B cell (primary cell): ENCODE results near the gene PADI4. TPM values are rescaled to one million over a fixed set of nuclear protein-coding genes. Genes with fewer than 3 reads are reported as not detected.

Experiments used
- ATAC-seq: fragments of 200-7000 bp; cut with Tn5 transposase; one replicate; pipeline ENCODE4 v1.10.0; 2021; ENCODE audit warnings: low read depth, mild to moderate bottlenecking, moderate number of reproducible peaks, moderate library complexity
- CTCF ChIA-PET: fragments of 350-600 bp; sonication (Branson Sonifier 250); formaldehyde crosslinking; loops from one replicate; lab custom pipeline; 2021; ENCODE audit warnings: antibody characterized with exemption, inconsistent platforms; lab: Charles Lee
- POLR2A ChIA-PET: fragments of 350-600 bp; sonication (Branson Sonifier 250); formaldehyde crosslinking; loops from one replicate; lab custom pipeline; 2021; ENCODE audit warnings: antibody characterized with exemption; lab: Charles Lee
- DNase-seq: peaks from one replicate; pipeline ENCODE4 v3.0.0; 2013
- H2AFZ ChIP-seq: 2 replicates; pipeline ENCODE4 v1.6.1; 2012; ENCODE audit warnings: mild to moderate bottlenecking, low read depth, low read length; ENCODE audit not compliant: insufficient read depth, poor library complexity, severe bottlenecking
- H3K27ac ChIP-seq, 2 donors: 1 replicate in 1 of 2; 2 replicates in 1 of 2; pipeline ENCODE4 v1.5.1; 2012 to 2013; ENCODE audit warnings: low read length in 2 of 2, mild to moderate bottlenecking in 2 of 2, moderate library complexity in 1 of 2
- H3K27me3 ChIP-seq, 4 experiments: fragments of 200-600 bp in 1 of 4; sonication (generic) in 1 of 4; replicated peaks in 1 of 4; 1 replicate in 2 of 4; 2 replicates in 2 of 4; pipeline versions ENCODE4 v1.6.1 to v1.7.0; 2013 to 2016; ENCODE audit warnings: low read length in 3 of 4, mild to moderate bottlenecking in 2 of 4, mixed read lengths in 1 of 4, moderate library complexity in 1 of 4; ENCODE audit not compliant: insufficient read depth in 4 of 4, control insufficient read depth in 3 of 4; ENCODE audit errors: control extremely low read depth in 1 of 4
- H3K36me3 ChIP-seq, 2 experiments: replicated peaks in 1 of 2; 1 replicate in 1 of 2; 2 replicates in 1 of 2; pipeline versions ENCODE4 v1.6.1 to v1.7.1; 2013; ENCODE audit warnings: low read length in 1 of 2; ENCODE audit not compliant: insufficient read depth in 2 of 2, control insufficient read depth in 1 of 2; ENCODE audit errors: control extremely low read depth in 1 of 2, extremely low read depth in 1 of 2
- H3K4me1 ChIP-seq, 2 donors: fragments of 200-600 bp in 1 of 2; sonication (generic) in 1 of 2; 1 replicate in 1 of 2; 2 replicates in 1 of 2; pipeline versions ENCODE4 v1.5.1 to v1.6.1; 2013 to 2017; ENCODE audit warnings: low read length in 2 of 2; ENCODE audit not compliant: control insufficient read depth in 2 of 2, insufficient read depth in 2 of 2
- H3K4me2 ChIP-seq: replicated peaks from 2 replicates; pipeline ENCODE3; 2012; ENCODE audit warnings: mild to moderate bottlenecking, low read depth, low read length; ENCODE audit not compliant: poor library complexity, severe bottlenecking
- H3K4me3 ChIP-seq, 5 experiments: fragments of 200-600 bp in 1 of 5; sonication (generic) in 1 of 5; 1 replicate in 3 of 5; 2 replicates in 2 of 5; pipeline versions ENCODE4 v1.5.1 to v1.7.0; 2011 to 2016; ENCODE audit warnings: low read length in 4 of 5, mild to moderate bottlenecking in 4 of 5, low read depth in 2 of 5, control low read depth in 1 of 5, moderate library complexity in 1 of 5; ENCODE audit not compliant: insufficient read depth in 1 of 5; ENCODE audit errors: control extremely low read depth in 1 of 5, extremely low read depth in 1 of 5
- H3K79me2 ChIP-seq: fragments of 200-600 bp; sonication (generic); one replicate; pipeline ENCODE4 v1.6.0; 2016; ENCODE audit warnings: low read length; ENCODE audit not compliant: control insufficient read depth, insufficient read depth
- H3K9ac ChIP-seq: fragments of 200-600 bp; sonication (generic); 2 replicates; pipeline ENCODE4 v1.6.1; 2017; ENCODE audit warnings: mild to moderate bottlenecking, low read length, moderate library complexity
- H3K9me3 ChIP-seq, 3 donors: one replicate each; pipeline versions ENCODE4 v1.6.1 to v1.7.1; 2013; ENCODE audit warnings: low read length in 2 of 3; ENCODE audit not compliant: control insufficient read depth in 2 of 3, insufficient read depth in 1 of 3; ENCODE audit errors: control extremely low read depth in 1 of 3
- H4K20me1 ChIP-seq: 2 replicates; pipeline ENCODE4 v1.6.0; 2012; ENCODE audit warnings: mild to moderate bottlenecking, low read length; ENCODE audit not compliant: insufficient read depth, control insufficient read depth, poor library complexity, severe bottlenecking
- H3K27ac Mint-ChIP-seq: one replicate; pipeline ENCODE4 v1.8.0; 2021; ENCODE audit warnings: mixed read lengths
- H3K27me3 Mint-ChIP-seq: one replicate; pipeline ENCODE4 v1.8.0; 2021; ENCODE audit warnings: mixed read lengths
- H3K4me1 Mint-ChIP-seq: one replicate; pipeline ENCODE4 v1.8.0; 2021; ENCODE audit warnings: mixed read lengths
- H3K4me3 Mint-ChIP-seq: one replicate; pipeline ENCODE4 v1.8.0; 2021; ENCODE audit warnings: mixed read lengths
- H3K9me3 Mint-ChIP-seq: one replicate; pipeline ENCODE4 v1.8.0; 2022; ENCODE audit warnings: mixed read lengths; ENCODE audit not compliant: insufficient read depth
- EZH2 ChIP-seq: IDR thresholded peaks from 2 replicates; pipeline ENCODE4 v1.6.1; 2012; ENCODE audit warnings: borderline replicate concordance, low read depth, mild to moderate bottlenecking, moderate library complexity, low read length; ENCODE audit not compliant: insufficient read depth, poor library complexity, severe bottlenecking
- WGBS: methylation state at CpG from one replicate; pipeline ENCODE4 v1.1.5; 2013; ENCODE audit warnings: missing lambda C conversion rate; ENCODE audit not compliant: insufficient coverage; 5-methylcytosine and 5-hydroxymethylcytosine counted together
- intact Hi-C: fragments of 100-400 bp; cut with micrococcal nuclease; formaldehyde crosslinking; loops from one replicate; pipeline ENCODE4 v1.10.0; 2022
- polyA plus RNA-seq: library from polyadenylated mRNA; depleted of rRNA; stranded (reverse); fragments of >200 nt; gene quantifications from 2 replicates; pipeline ENCODE4 v1.2.3, GENCODE V29; 2012
- total RNA-seq, 2 donors: library from RNA; stranded (reverse); fragments of 120-200 nt in 1 of 2; gene quantifications; 1 replicate in 1 of 2; 2 replicates in 1 of 2; pipeline versions ENCODE4 v1.2.3 to v1.2.4, GENCODE V29; 2013 to 2022
- TF ChIP-seq, protein P1 (sequence below): fragments of 200-600 bp; IDR thresholded peaks from one replicate; pipeline ENCODE4 v1.8.0; 2022; ENCODE audit warnings: antibody characterized with exemption, mild to moderate bottlenecking

PADI4 gene
- total and polyA plus RNA-seq, 2 donors (not counting 1 experiment from before 2014, with no cell fraction given): 0.44 to 0.85 TPM

GRCh38 chr1:17301767-17302166 lies 6.2 kb upstream of the PADI4 start:
- Histone ChIP-seq H3K4me3 (no peak overlapping the region), H3K36me3 (no peaks in the 10 kb centered on the region), H3K9me3 (peaks cover 0 to 23% (median 4%) of the 10 kb centered on the region in 3 donors), H3K27ac (no peak overlapping the region), H3K79me2 (no peaks in the 10 kb centered on the region), H3K4me1 (no peaks in the 10 kb centered on the region), H4K20me1 (no peaks in the 10 kb centered on the region), H3K4me2 (no peak overlapping the region), H3K9ac (no peak overlapping the region), H3K27me3 (no peaks in the 10 kb centered on the region), H2AFZ (no peak overlapping the region)
- H3K4me3 Mint-ChIP-seq: no peak overlapping the region
- WGBS: 100% methylated on average over 1 of the region's 5 CpGs
- no peak overlapping the region for H3K27ac Mint-ChIP-seq
- H3K4me1 Mint-ChIP-seq: no peaks in the 10 kb centered on the region
- peaks cover 7% of the 10 kb centered on the region for H3K9me3 Mint-ChIP-seq
- TF ChIP-seq, protein P1, sequence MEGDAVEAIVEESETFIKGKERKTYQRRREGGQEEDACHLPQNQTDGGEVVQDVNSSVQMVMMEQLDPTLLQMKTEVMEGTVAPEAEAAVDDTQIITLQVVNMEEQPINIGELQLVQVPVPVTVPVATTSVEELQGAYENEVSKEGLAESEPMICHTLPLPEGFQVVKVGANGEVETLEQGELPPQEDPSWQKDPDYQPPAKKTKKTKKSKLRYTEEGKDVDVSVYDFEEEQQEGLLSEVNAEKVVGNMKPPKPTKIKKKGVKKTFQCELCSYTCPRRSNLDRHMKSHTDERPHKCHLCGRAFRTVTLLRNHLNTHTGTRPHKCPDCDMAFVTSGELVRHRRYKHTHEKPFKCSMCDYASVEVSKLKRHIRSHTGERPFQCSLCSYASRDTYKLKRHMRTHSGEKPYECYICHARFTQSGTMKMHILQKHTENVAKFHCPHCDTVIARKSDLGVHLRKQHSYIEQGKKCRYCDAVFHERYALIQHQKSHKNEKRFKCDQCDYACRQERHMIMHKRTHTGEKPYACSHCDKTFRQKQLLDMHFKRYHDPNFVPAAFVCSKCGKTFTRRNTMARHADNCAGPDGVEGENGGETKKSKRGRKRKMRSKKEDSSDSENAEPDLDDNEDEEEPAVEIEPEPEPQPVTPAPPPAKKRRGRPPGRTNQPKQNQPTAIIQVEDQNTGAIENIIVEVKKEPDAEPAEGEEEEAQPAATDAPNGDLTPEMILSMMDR: no peak
- TF ChIP-seq EZH2: no peak
- DNase-seq (no peak), ATAC-seq (no peak)
- H3K27me3 Mint-ChIP-seq: peaks cover 17% of the 10 kb centered on the region
- ChIA-PET POLR2A (no interaction called here), CTCF (no interaction called here)
- intact Hi-C loops: no loop called here

- H3K4me3 Mint-ChIP-seq: no peak overlapping the region
- Histone ChIP-seq H3K9ac (no peak overlapping the region), H3K4me3 (no peak overlapping the region), H3K4me2 (no peak overlapping the region), H3K27ac (no peak overlapping the region), H3K9me3 (peaks cover 0 to 20% (median 4%) of the 10 kb centered on the region in 3 donors), H2AFZ (no peak overlapping the region), H3K79me2 (no peaks in the 10 kb centered on the region), H3K36me3 (no peaks in the 10 kb centered on the region), H3K4me1 (no peaks in the 10 kb centered on the region), H3K27me3 (peaks cover 0 to 1% (median 0%) of the 10 kb centered on the region in 4 experiments), H4K20me1 (no peaks in the 10 kb centered on the region)
- H3K27ac Mint-ChIP-seq: no peak overlapping the region
- CTCF ChIA-PET: no interaction called here
- intact Hi-C loops: no loop called here
- POLR2A ChIA-PET: no interaction called here
- H3K4me1 Mint-ChIP-seq: no peaks in the 10 kb centered on the region
- H3K9me3 Mint-ChIP-seq: peaks cover 7% of the 10 kb centered on the region
- 16% methylated on average over 6 of the region's 6 CpGs for WGBS
- peaks cover 31% of the 10 kb centered on the region for H3K27me3 Mint-ChIP-seq
- no peak for ATAC-seq
- TF ChIP-seq, protein P1: no peak
- no peak for TF ChIP-seq EZH2
- no peak for DNase-seq
These were observed 3.7 kb upstream of the PADI4 start for GRCh38 chr1:17304151-17304825.
